H9 (cell line): ENCODE data around the gene TEX38. TPM values are rescaled to one million over a fixed set of nuclear protein-coding genes. Genes with fewer than 3 reads are reported as not detected.

ENCODE experiments used
- DNase-seq: peaks from one replicate; pipeline ENCODE4 v3.0.0-alpha.2; 2017
- H2AFZ ChIP-seq: one replicate; pipeline ENCODE4 v1.6.1; 2013; ENCODE audit warnings: mild to moderate bottlenecking, low read length, control low read depth, moderate library complexity
- H2AK5ac ChIP-seq: 2 replicates; pipeline ENCODE4 v1.6.1; 2013; ENCODE audit warnings: low read length, control low read depth, mixed read lengths; ENCODE audit not compliant: insufficient read length
- H2BK120ac ChIP-seq: one replicate; pipeline ENCODE4 v1.6.1; 2013; ENCODE audit warnings: low read depth, mild to moderate bottlenecking, low read length, control low read depth, inconsistent platforms; ENCODE audit not compliant: poor library complexity, severe bottlenecking
- H2BK12ac ChIP-seq: 2 replicates; pipeline ENCODE4 v1.6.1; 2013; ENCODE audit warnings: low read length, control low read depth, mixed read lengths, low read depth; ENCODE audit not compliant: insufficient read length
- H2BK15ac ChIP-seq: 2 replicates; pipeline ENCODE4 v1.6.1; 2013; ENCODE audit warnings: low read depth, low read length, control low read depth
- H2BK20ac ChIP-seq: one replicate; pipeline ENCODE4 v1.6.1; 2013; ENCODE audit warnings: low read depth, mild to moderate bottlenecking, low read length, control low read depth, inconsistent platforms; ENCODE audit not compliant: poor library complexity, severe bottlenecking
- H2BK5ac ChIP-seq: 2 replicates; pipeline ENCODE4 v1.6.1; 2013; ENCODE audit warnings: low read length, control low read depth, mixed read lengths; ENCODE audit not compliant: insufficient read length
- H3K14ac ChIP-seq: 2 replicates; pipeline ENCODE4 v1.6.1; 2013; ENCODE audit warnings: low read length, control low read depth; ENCODE audit not compliant: insufficient read depth
- H3K18ac ChIP-seq: 2 replicates; pipeline ENCODE4 v1.6.1; 2013; ENCODE audit warnings: low read depth, mild to moderate bottlenecking, mixed read lengths, low read length, control low read depth; ENCODE audit not compliant: insufficient read length
- H3K23ac ChIP-seq: 2 replicates; pipeline ENCODE4 v1.6.1; 2013; ENCODE audit warnings: low read length, control low read depth, mixed read lengths, low read depth; ENCODE audit not compliant: insufficient read length
- H3K23me2 ChIP-seq: 2 replicates; pipeline ENCODE4 v1.6.1; 2013; ENCODE audit warnings: low read depth, mild to moderate bottlenecking, mixed read lengths, low read length, control low read depth; ENCODE audit not compliant: insufficient read length, poor library complexity, severe bottlenecking
- H3K27ac ChIP-seq: 2 replicates; pipeline ENCODE4 v1.5.1; 2013; ENCODE audit warnings: low read length, control low read depth, mixed read lengths, low read depth; ENCODE audit not compliant: insufficient read length
- H3K27me3 ChIP-seq: 2 replicates; pipeline ENCODE4 v1.6.1; 2013; ENCODE audit warnings: low read length, control low read depth, inconsistent platforms; ENCODE audit not compliant: insufficient read depth
- H3K4ac ChIP-seq: 2 replicates; pipeline ENCODE4 v1.6.1; 2013; ENCODE audit warnings: low read depth, mild to moderate bottlenecking, control low read depth, inconsistent platforms, low read length, moderate library complexity
- H3K4me1 ChIP-seq: 2 replicates; pipeline ENCODE4 v1.6.1; 2013; ENCODE audit warnings: low read length, control low read depth, inconsistent platforms; ENCODE audit not compliant: insufficient read depth
- H3K4me2 ChIP-seq: 2 replicates; pipeline ENCODE4 v1.6.1; 2013; ENCODE audit warnings: low read length, control low read depth, mixed read lengths; ENCODE audit not compliant: insufficient read length, insufficient read depth
- H3K56ac ChIP-seq: 2 replicates; pipeline ENCODE4 v1.6.1; 2013; ENCODE audit warnings: low read depth, mild to moderate bottlenecking, mixed read lengths, low read length, control low read depth; ENCODE audit not compliant: insufficient read length
- H3K79me1 ChIP-seq: 2 replicates; pipeline ENCODE4 v1.6.1; 2013; ENCODE audit warnings: low read depth, mild to moderate bottlenecking, moderate library complexity, low read length, control low read depth, inconsistent platforms; ENCODE audit not compliant: insufficient read depth, poor library complexity, severe bottlenecking
- H3K79me2 ChIP-seq: 2 replicates; pipeline ENCODE4 v1.6.1; 2013; ENCODE audit warnings: low read length, control low read depth, inconsistent platforms; ENCODE audit not compliant: insufficient read depth
- H3K9ac ChIP-seq: 2 replicates; pipeline ENCODE4 v1.6.1; 2013; ENCODE audit warnings: low read length, control low read depth, mixed read lengths; ENCODE audit not compliant: insufficient read length; ENCODE audit errors: extremely low read depth
- H3K9me3 ChIP-seq: one replicate; pipeline ENCODE4 v1.6.1; 2013; ENCODE audit warnings: low read depth, low read length, inconsistent platforms; ENCODE audit not compliant: control insufficient read depth
- H3T11ph ChIP-seq: one replicate; pipeline ENCODE4 v1.6.1; 2013; ENCODE audit warnings: mild to moderate bottlenecking, low read length, control low read depth, inconsistent platforms
- H4K20me1 ChIP-seq: one replicate; pipeline ENCODE4 v1.6.1; 2013; ENCODE audit not compliant: control insufficient read depth, insufficient read length, insufficient read depth
- H4K5ac ChIP-seq: 2 replicates; pipeline ENCODE4 v1.6.1; 2013; ENCODE audit warnings: low read depth, mild to moderate bottlenecking, mixed read lengths, low read length, control low read depth; ENCODE audit not compliant: insufficient read length
- H4K8ac ChIP-seq: replicated peaks from 2 replicates; pipeline ENCODE4 v1.6.1; 2013; ENCODE audit warnings: low read length, control low read depth, mixed read lengths, low read depth; ENCODE audit not compliant: insufficient read length
- H4K91ac ChIP-seq: 2 replicates; pipeline ENCODE4 v1.6.1; 2013; ENCODE audit warnings: low read depth, mild to moderate bottlenecking, moderate library complexity, mixed read lengths, low read length, control low read depth; ENCODE audit not compliant: insufficient read length
- H3K27ac Mint-ChIP-seq, 3 experiments: 2 replicates in 2 of 3; 3 replicates in 1 of 3; pipeline ENCODE4 v1.8.0; 2020 to 2021; ENCODE audit warnings: mixed read lengths in 3 of 3, mild to moderate bottlenecking in 1 of 3, moderate library complexity in 1 of 3
- H3K27me3 Mint-ChIP-seq: 2 replicates; pipeline ENCODE4 v1.8.0; 2021; ENCODE audit warnings: low read depth, mild to moderate bottlenecking, moderate library complexity, mixed read lengths
- H3K36me3 Mint-ChIP-seq, 3 experiments: 2 replicates in 2 of 3; 3 replicates in 1 of 3; pipeline ENCODE4 v1.8.0; 2020 to 2021; ENCODE audit warnings: low read depth in 3 of 3, mixed read lengths in 3 of 3; ENCODE audit not compliant: insufficient read depth in 1 of 3
- H3K4me1 Mint-ChIP-seq, 2 experiments: 2 replicates each; pipeline ENCODE4 v1.8.0; 2020; ENCODE audit warnings: mixed read lengths in 2 of 2
- H3K4me3 Mint-ChIP-seq, 2 experiments: 2 replicates in 1 of 2; 3 replicates in 1 of 2; pipeline ENCODE4 v1.8.0; 2020 to 2021; ENCODE audit warnings: mild to moderate bottlenecking in 2 of 2, mixed read lengths in 2 of 2, moderate library complexity in 1 of 2
- H3K9me3 Mint-ChIP-seq, 2 experiments: 2 replicates in 1 of 2; 3 replicates in 1 of 2; pipeline ENCODE4 v1.8.0; 2020; ENCODE audit warnings: mild to moderate bottlenecking in 2 of 2, mixed read lengths in 2 of 2, moderate library complexity in 1 of 2
- CTCF ChIP-seq: fragments of 200-600 bp; sonication (generic); conservative IDR thresholded peaks from 3 replicates; pipeline ENCODE4 v1.8.0; 2021; ENCODE audit warnings: antibody characterized with exemption, mild to moderate bottlenecking
- WGBS: extraction: QIAGEN DNeasy Blood & Tissue Kit; methylation state at CpG from one replicate; pipeline ENCODE4 v1.1.7; 2013; ENCODE audit warnings: missing lambda C conversion rate, low lambda C conversion rate, mixed read lengths; ENCODE audit not compliant: insufficient read length; ENCODE audit errors: extremely low coverage; 5-methylcytosine and 5-hydroxymethylcytosine counted together
- total RNA-seq: library from RNA; stranded (reverse); gene quantifications from 2 replicates; pipeline ENCODE4 v1.2.1, GENCODE V29; 2021

TEX38 gene
- total RNA-seq, 1 experiment from 2014 or later, result not detected

GRCh38 chr1:46721686-46722205 is 50.1 kb downstream of the TEX38 start:
- Histone ChIP-seq H3K18ac (no peak overlapping the region), H3T11ph (no peak overlapping the region), H2BK12ac (no peak overlapping the region), H3K4ac (no peak overlapping the region), H2AK5ac (no peak overlapping the region), H2BK5ac (no peak overlapping the region), H3K79me1 (peaks cover 15% of the 10 kb centered on the region), H3K79me2 (peaks cover 15% of the 10 kb centered on the region), H3K27me3 (no peaks in the 10 kb centered on the region), H3K9ac (no peak overlapping the region), H2AFZ (no peak overlapping the region), H2BK120ac (no peak overlapping the region), H4K5ac (no peak overlapping the region), H3K23ac (no peak overlapping the region), H3K23me2 (peaks cover 8% of the 10 kb centered on the region), H4K20me1 (no peaks in the 10 kb centered on the region), H3K27ac (no peak overlapping the region), H3K9me3 (no peaks in the 10 kb centered on the region), H3K4me1 (peaks cover 13% of the 10 kb centered on the region; the same call in 1 of the 2 replicates), H2BK20ac (no peak overlapping the region), H4K91ac (no peak overlapping the region), H3K56ac (no peak overlapping the region), H3K4me2 (no peak overlapping the region), H3K14ac (no peak overlapping the region), H2BK15ac (no peak overlapping the region), H4K8ac (no peak overlapping the region)
- peaks cover 11% of the 10 kb centered on the region for H3K27me3 Mint-ChIP-seq
- no peak for DNase-seq
- no CpG with 5 or more reads among the region's 3 CpGs for WGBS
- H3K9me3 Mint-ChIP-seq, result peaks cover 3 to 4% of the 10 kb centered on the region in 2 experiments; a peak in 3 of 5 replicates
- no peak overlapping the region for H3K27ac Mint-ChIP-seq
- no peak overlapping the region for H3K4me3 Mint-ChIP-seq
- H3K36me3 Mint-ChIP-seq, result peaks cover 0 to 10% (median 0%) of the 10 kb centered on the region in 3 experiments; a peak in 2 of 7 replicates
- peaks cover 27 to 28% of the 10 kb centered on the region in 2 experiments for H3K4me1 Mint-ChIP-seq
- no peak for TF ChIP-seq CTCF

Other genes with a start within 250 kb of the TEX38 start
- 2.3 and 2.5 TPM in 2 replicates for gene DMBX1, start 182.0 kb upstream of the TEX38 start, total RNA-seq
- not detected in 2 replicates for gene KNCN, start 120.2 kb upstream of the TEX38 start, total RNA-seq
- gene MKNK1, start 67.6 kb upstream of the TEX38 start, total RNA-seq, result 12.9 and 13.4 TPM in 2 replicates
- gene MOB3C, start 55.0 kb upstream of the TEX38 start, total RNA-seq, result 3.2 and 4.1 TPM in 2 replicates
- gene ATPAF1, start 3.5 kb upstream of the TEX38 start, total RNA-seq, result 57.3 and 59.6 TPM in 2 replicates
- 41.6 and 42.2 TPM in 2 replicates for gene EFCAB14, start 47.3 kb downstream of the TEX38 start, total RNA-seq
- gene CYP4B1, start 127.2 kb downstream of the TEX38 start, total RNA-seq, result not detected in 2 replicates